Parathyroid adenoma (tissue), 2 donors: ENCODE results near the gene WDR91.

ENCODE experiments used
- H2AFZ ChIP-seq: fragments of 300-600 bp; sonication (generic); one replicate; pipeline ENCODE4 v1.7.0; 2017; ENCODE audit warnings: antibody characterized with exemption, mild to moderate bottlenecking
- H3K27ac ChIP-seq: fragments of 300-600 bp; sonication (generic); one replicate; pipeline ENCODE4 v1.7.0; 2017
- H3K27me3 ChIP-seq: fragments of 300-600 bp; sonication (generic); one replicate; pipeline ENCODE4 v1.7.0; 2017; ENCODE audit warnings: low read length; ENCODE audit not compliant: control insufficient read depth, insufficient read depth
- H3K36me3 ChIP-seq: fragments of 300-600 bp; sonication (generic); one replicate; pipeline ENCODE4 v1.7.0; 2017; ENCODE audit warnings: low read length; ENCODE audit not compliant: control insufficient read depth, insufficient read depth
- H3K4me1 ChIP-seq: fragments of 300-600 bp; sonication (generic); one replicate; pipeline ENCODE4 v1.7.0; 2017; ENCODE audit warnings: control low read depth
- H3K4me2 ChIP-seq: fragments of 300-600 bp; sonication (generic); one replicate; pipeline ENCODE4 v1.7.0; 2017; ENCODE audit warnings: low read length
- H3K4me3 ChIP-seq: fragments of 300-600 bp; sonication (generic); one replicate; pipeline ENCODE4 v1.7.0; 2017; ENCODE audit warnings: low read depth, low read length
- H3K79me2 ChIP-seq: fragments of 300-600 bp; sonication (generic); one replicate; pipeline ENCODE4 v1.7.0; 2017; ENCODE audit warnings: control low read depth
- H3K9ac ChIP-seq: fragments of 300-600 bp; sonication (generic); one replicate; pipeline ENCODE4 v1.7.0; 2017; ENCODE audit warnings: mild to moderate bottlenecking
- H3K9me3 ChIP-seq: fragments of 300-600 bp; sonication (generic); one replicate; pipeline ENCODE4 v1.7.0; 2017; ENCODE audit warnings: low read length; ENCODE audit not compliant: control insufficient read depth
- TF ChIP-seq, protein P1 (sequence below): fragments of 300-600 bp; sonication (generic); IDR thresholded peaks from one replicate; pipeline ENCODE4 v1.7.0; 2017; ENCODE audit warnings: antibody characterized with exemption, mild to moderate bottlenecking
- donor health status: primary hyperparathyroidism.

WDR91 gene

DNA sequence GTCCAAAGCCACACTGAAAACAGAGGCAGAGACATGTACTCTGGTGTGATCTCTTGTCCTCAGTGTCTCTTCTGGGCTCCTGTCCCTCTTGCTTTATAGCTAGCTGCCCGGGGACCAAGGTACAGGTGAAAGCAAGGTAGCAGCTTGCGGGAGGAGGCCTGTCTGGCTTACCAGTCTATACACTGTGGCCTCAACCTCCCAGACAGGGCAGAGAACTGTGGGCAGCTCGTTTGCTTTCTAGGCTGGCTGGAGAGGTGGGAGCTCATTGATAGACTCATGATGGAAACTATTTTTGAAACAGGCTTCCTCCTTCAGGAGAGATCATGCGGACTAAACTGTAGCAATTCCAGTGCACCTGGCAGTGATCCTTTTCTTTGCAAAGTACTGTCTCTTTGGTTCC lies 45.5 kb downstream of the WDR91 start:
- no peak overlapping the region for H3K9ac ChIP-seq
- TF ChIP-seq, protein P1, sequence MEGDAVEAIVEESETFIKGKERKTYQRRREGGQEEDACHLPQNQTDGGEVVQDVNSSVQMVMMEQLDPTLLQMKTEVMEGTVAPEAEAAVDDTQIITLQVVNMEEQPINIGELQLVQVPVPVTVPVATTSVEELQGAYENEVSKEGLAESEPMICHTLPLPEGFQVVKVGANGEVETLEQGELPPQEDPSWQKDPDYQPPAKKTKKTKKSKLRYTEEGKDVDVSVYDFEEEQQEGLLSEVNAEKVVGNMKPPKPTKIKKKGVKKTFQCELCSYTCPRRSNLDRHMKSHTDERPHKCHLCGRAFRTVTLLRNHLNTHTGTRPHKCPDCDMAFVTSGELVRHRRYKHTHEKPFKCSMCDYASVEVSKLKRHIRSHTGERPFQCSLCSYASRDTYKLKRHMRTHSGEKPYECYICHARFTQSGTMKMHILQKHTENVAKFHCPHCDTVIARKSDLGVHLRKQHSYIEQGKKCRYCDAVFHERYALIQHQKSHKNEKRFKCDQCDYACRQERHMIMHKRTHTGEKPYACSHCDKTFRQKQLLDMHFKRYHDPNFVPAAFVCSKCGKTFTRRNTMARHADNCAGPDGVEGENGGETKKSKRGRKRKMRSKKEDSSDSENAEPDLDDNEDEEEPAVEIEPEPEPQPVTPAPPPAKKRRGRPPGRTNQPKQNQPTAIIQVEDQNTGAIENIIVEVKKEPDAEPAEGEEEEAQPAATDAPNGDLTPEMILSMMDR, result no peak
- no peaks in the 10 kb centered on the region for H3K36me3 ChIP-seq
- H3K79me2 ChIP-seq, result peaks cover 5% of the 10 kb centered on the region
- H3K27me3 ChIP-seq, result no peaks in the 10 kb centered on the region
- no peaks in the 10 kb centered on the region for H3K9me3 ChIP-seq
- no peak overlapping the region for H2AFZ ChIP-seq
- no peak overlapping the region for H3K4me3 ChIP-seq
- no peak overlapping the region for H3K4me2 ChIP-seq
- H3K27ac ChIP-seq, result peak overlapping the region; percentile 34
- peaks cover 14% of the 10 kb centered on the region for H3K4me1 ChIP-seq

DNA sequence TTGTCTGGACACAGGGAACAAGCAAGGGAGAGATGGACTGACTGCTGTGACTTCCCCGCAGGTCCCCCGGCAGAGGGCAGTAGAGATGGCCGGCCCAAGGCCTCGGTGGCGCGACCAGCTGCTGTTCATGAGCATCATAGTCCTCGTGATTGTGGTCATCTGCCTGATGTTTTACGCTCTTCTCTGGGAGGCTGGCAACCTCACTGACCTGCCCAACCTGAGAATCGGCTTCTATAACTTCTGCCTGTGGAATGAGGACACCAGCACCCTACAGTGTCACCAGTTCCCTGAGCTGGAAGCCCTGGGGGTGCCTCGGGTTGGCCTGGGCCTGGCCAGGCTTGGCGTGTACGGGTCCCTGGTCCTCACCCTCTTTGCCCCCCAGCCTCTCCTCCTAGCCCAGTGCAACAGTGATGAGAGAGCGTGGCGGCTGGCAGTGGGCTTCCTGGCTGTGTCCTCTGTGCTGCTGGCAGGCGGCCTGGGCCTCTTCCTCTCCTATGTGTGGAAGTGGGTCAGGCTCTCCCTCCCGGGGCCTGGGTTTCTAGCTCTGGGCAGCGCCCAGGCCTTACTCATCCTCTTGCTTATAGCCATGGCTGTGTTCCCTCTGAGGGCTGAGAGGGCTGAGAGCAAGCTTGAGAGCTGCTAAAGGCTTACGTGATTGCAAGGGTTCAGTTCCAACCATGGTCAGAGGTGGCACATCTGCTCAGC lies 46.8 kb downstream of the WDR91 start:
- H3K9me3 ChIP-seq, result no peaks in the 10 kb centered on the region
- no peak overlapping the region for H2AFZ ChIP-seq
- H3K79me2 ChIP-seq, result peaks cover 5% of the 10 kb centered on the region
- no peak overlapping the region for H3K4me2 ChIP-seq
- no peak overlapping the region for H3K9ac ChIP-seq
- no peak overlapping the region for H3K4me3 ChIP-seq
- TF ChIP-seq, protein P1, result no peak
- peaks cover 21% of the 10 kb centered on the region for H3K4me1 ChIP-seq
- no peaks in the 10 kb centered on the region for H3K27me3 ChIP-seq
- H3K27ac ChIP-seq, result no peak overlapping the region
- no peaks in the 10 kb centered on the region for H3K36me3 ChIP-seq

DNA sequence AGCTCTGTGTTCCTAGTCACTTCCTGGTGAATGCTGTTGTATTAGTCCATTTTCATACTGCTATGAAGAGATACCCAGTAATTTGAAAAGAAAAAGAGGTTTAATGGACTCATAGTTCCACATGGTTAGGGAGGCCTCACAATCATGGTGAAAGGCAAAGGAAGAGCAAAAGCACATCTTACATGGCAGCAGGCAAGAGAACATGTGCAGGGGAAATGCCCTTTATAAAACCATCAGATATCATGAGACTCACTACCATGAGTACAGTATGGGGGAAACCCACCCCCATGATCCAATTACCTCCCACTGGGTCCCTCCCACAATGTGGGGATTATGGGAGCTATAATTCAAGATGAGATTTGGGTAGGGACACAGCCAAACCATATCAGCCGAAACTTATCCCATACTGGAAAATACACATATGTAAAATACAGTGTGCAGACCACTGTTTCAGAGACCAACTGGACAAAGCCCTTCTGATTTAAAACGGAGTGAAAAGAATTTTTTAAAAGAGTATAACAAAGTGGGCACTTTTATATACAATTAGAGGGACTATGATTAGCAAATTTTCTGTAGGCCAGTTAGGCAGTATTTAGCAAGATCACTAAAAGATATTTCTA lies 48.8 kb downstream of the WDR91 start:
- Histone ChIP-seq H3K4me3 (no peak overlapping the region), H3K27ac (no peak overlapping the region), H3K27me3 (no peaks in the 10 kb centered on the region), H3K79me2 (peaks cover 2% of the 10 kb centered on the region), H3K9ac (no peak overlapping the region), H3K4me2 (no peak overlapping the region), H3K4me1 (peaks cover 15% of the 10 kb centered on the region), H2AFZ (no peak overlapping the region), H3K36me3 (no peaks in the 10 kb centered on the region), H3K9me3 (no peaks in the 10 kb centered on the region)
- TF ChIP-seq, protein P1, result no peak

DNA sequence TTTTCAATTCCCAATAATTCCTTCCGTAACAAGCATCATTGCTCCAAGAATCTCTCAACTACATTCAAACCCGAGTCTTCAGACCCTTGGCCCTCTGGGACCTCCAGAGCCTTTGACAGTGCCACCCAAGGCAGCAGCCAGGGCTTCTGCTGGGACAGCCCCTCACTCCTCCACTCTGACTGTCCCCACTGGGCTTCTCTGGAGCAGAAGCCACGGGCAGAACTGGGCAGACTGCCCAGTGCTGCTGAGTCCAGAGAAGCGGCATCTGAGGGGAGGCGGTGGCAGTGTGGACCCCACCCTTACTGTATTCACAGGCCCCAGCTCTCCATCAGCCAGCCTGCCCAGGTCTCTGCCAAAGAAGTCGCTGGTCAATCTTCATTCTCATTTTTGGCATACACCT lies 49.7 kb downstream of the WDR91 start:
- Histone ChIP-seq H3K27ac (peak overlapping the region; percentile 5), H2AFZ (no peak overlapping the region), H3K9me3 (no peaks in the 10 kb centered on the region), H3K4me1 (peaks cover 15% of the 10 kb centered on the region), H3K79me2 (peaks cover 6% of the 10 kb centered on the region), H3K36me3 (no peaks in the 10 kb centered on the region), H3K4me3 (no peak overlapping the region), H3K27me3 (no peaks in the 10 kb centered on the region), H3K9ac (no peak overlapping the region), H3K4me2 (no peak overlapping the region)
- TF ChIP-seq, protein P1, result no peak
